HT1080 (cell line): ENCODE measurements around the gene STARD3. TPM values are rescaled to one million over a fixed set of nuclear protein-coding genes. Genes with fewer than 3 reads are reported as not detected.
"Not testable (repeated sequence)": the region's sequence is repeated elsewhere in the genome, so short reads cannot be mapped to it uniquely, and the experiment has no call there.

ENCODE experiments used
- DNase-seq: peaks from one replicate; pipeline ENCODE4 v3.0.0-alpha.2; 2015; ENCODE audit warnings: low read depth
- total RNA-seq: library from RNA; depleted of rRNA; stranded (reverse); fragments of >200 nt; shearing (Covaris generic); gene quantifications from 2 replicates; pipeline ENCODE4 v1.2.3, GENCODE V29; 2014

STARD3 gene
- total RNA-seq, 1 experiment from 2014 or later = 71.5 TPM

DNA sequence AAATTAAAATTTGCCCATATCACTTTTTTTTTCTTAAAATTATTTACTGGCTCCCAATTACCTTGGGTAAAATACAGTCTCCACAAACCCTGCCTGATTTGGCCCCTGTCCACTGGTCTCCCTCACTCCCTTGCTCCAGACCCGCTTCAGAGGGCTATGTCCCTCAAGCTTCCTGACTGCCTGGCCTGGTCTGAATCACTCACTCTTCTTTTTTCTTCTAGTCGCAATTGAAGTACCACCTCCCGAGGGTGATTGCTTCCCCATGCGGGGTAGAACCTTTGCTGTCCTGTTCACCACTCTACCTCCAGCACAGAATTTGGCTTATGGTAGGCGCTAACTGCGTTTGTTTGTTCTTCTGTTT lies 51.5 kb downstream of the STARD3 start:
- no peak for DNase-seq

DNA sequence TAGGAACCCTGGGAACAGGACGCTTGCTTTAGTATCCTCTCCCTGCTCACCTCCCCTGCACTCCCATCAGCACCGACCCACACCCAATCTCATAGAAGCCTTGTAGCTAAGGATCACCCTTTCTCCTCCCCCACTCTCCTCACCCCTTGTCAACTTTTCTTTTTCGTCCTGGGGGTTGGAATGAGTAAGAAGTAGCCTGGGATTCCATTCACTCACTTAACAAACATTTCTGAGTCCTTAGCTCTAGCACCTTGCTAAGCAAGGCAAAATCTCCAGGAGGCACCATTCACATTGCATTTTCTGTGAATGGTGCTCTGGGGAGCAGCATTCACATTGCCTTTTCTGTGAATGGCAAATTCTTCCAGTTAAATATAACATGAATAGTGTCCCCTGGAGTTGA lies 52.0 kb downstream of the STARD3 start:
- no peak for DNase-seq

GRCh38 chr17:39694593-39694992 lies 57.6 kb downstream of the STARD3 start:
- no peak for DNase-seq

DNA sequence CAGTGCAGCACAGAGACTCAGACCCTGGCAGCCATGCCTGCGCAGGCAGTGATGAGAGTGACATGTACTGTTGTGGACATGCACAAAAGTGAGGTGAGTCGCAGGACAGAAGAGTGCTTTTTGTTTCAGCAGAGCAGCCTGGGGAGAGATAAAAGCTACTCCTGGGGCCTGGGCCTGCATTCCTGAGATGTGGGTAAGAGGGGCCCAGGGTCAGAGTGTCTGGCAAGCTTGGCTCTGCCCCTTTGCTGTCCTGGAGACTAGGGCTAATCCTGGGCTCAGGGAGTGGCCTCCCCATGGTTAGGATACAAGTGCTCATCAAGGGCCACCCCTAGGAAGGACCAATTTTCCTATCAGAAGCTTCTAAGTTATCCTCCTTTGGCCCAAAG lies 58.1 kb downstream of the STARD3 start:
- DNase-seq = no peak

GRCh38 chr17:39696731-39697130 lies 59.8 kb downstream of the STARD3 start:
- no peak for DNase-seq

- no peak for DNase-seq
Observed at GRCh38 chr17:39697961-39698360, 61.0 kb downstream of the STARD3 start.

- DNase-seq = not testable (repeated sequence)
Observed at GRCh38 chr17:39699157-39699817, 62.3 kb downstream of the STARD3 start.

DNA sequence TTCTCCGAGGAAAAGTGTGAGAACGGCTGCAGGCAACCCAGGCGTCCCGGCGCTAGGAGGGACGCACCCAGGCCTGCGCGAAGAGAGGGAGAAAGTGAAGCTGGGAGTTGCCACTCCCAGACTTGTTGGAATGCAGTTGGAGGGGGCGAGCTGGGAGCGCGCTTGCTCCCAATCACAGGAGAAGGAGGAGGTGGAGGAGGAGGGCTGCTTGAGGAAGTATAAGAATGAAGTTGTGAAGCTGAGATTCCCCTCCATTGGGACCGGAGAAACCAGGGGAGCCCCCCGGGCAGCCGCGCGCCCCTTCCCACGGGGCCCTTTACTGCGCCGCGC lies 62.8 kb downstream of the STARD3 start, which contains the start of gene ERBB2:
Gene ERBB2 (plus strand): TSS at position 247 of the 330 bp plus-strand sequence. CDS start 175 bp downstream, outside the sequence.
- DNase-seq = peak; percentile 67

- no peak for DNase-seq
Observed at GRCh38 chr17:39700148-39700987, 63.4 kb downstream of the STARD3 start.

GRCh38 chr17:39701012-39701783 lies 64.3 kb downstream of the STARD3 start:
- no peak for DNase-seq

DNA sequence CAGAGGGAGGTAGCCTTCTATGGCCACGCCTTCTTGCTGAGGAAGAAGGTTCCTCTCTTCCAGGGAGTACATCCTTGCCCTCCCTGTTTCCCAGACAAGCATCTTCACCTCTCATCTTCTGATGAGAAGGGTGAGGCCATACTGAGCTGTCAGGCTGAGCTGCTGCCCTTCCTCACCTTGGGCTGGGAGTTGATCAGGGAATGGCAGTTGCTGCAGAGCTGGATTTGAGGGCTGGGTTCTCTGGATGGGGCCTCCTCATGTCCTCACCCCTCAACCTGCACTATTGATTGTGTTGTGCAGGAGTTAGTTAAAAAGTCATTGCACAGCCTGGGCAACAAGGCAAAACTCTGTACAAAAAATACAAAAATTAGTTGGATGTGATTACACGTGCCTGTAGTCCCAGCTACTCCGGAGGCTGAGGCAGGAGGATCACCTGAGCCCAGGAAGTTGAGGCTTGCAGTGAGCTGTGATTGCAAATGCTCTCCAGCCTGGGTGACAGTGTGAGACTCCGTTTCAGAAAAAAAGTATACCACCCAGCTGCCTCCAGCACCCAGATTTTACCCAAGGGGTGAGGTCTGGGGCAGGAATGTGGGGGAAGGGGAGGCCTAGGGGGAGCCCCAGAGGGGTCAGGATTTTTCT lies 65.0 kb downstream of the STARD3 start:
- no peak for DNase-seq

DNA sequence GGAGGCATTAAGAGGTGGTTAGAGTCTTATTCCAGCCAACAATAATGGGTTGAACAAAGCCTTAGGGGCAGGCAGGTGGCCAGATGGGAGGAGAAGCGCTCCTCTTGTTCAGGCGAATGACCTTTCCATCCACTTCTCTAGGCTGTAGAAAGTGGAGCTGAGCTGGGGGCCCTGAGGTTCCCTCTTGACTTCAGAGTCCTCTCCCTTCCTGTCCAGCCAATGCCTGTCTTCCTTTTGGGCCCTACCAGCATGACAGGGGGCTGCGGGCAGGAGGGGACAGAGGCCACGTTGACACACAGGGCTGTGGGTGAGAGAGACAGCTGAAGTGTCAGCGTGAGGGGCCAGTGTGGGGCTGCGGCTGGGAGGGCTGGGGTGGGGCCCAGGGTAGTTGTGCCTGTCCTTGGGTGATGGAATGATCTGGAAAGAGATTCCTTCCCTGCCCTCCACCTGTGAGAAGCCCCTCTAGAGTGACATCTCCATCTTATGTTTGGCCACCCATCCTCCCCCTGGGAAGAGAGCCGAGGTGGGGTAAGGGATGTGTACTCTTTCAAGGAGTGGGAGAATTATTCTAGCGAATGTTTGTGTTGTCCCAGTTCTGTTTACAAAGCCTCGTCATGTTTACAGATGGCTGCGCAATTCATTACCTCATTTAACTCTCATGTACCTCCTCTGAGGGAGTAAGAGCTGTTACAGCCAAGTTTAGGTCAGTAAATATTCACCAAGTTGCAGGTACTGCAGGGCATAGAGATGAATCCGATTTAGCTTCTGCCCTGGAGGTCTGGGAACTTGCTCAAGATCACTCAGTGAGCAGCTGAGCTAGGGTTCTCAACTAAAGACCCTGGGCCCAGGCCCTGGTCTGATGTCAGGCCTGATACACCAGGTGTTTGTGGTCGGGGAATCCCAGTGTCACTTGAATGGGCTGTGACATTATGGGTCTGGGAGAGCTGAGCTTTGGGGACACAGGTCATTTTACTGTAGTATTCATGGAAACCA lies 66.3 kb downstream of the STARD3 start:
- no peak for DNase-seq

GRCh38 chr17:39703913-39704312 lies 67.0 kb downstream of the STARD3 start:
- no peak for DNase-seq

GRCh38 chr17:39704821-39705551 lies 68.0 kb downstream of the STARD3 start:
- DNase-seq = no peak

- no peak for DNase-seq
Observed at GRCh38 chr17:39705786-39706348, 68.9 kb downstream of the STARD3 start.

DNA sequence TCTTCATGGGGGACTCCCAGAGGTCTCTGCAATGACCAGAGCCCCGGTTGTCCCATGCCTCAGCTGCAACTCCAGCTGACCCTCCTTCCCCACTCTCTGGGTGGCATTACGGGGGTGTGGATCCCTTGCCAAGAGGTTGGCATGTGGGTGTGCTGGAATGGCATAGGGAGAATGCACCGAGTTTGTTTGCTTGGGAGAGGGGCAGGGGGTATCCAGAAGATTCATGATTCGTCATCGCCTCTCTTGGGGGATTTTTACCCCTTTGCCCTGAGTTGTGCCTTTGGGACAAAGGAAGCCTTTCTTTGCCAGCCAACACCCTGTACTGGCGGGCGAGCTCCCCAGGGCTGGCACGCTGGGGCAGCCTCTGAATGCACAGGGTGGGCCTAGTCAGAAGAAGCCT lies 69.4 kb downstream of the STARD3 start:
- DNase-seq = no peak

DNA sequence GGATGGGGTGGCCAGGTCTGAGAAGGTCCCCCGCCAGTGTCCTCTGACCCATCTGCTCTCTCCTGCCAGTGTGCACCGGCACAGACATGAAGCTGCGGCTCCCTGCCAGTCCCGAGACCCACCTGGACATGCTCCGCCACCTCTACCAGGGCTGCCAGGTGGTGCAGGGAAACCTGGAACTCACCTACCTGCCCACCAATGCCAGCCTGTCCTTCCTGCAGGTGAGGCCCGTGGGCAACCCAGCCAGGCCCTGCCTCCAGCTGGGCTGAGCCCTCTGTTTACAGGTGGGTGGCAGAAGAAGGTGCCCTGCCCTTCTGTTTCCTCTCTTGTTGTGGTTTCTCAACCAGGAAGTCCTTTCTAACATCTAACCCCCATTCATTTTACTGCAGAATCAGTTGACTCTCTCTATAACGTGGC lies 70.0 kb downstream of the STARD3 start:
- DNase-seq = no peak

GRCh38 chr17:39709319-39709997 lies 72.5 kb downstream of the STARD3 start:
- no peak for DNase-seq
